ENCODE measurements around the gene ARPP21. TPM values are rescaled to one million over a fixed set of nuclear protein-coding genes. Genes with fewer than 3 reads are reported as not detected.

Gene ARPP21
- total RNA-seq, 1 experiment from 2014 or later: not detected

DNA sequence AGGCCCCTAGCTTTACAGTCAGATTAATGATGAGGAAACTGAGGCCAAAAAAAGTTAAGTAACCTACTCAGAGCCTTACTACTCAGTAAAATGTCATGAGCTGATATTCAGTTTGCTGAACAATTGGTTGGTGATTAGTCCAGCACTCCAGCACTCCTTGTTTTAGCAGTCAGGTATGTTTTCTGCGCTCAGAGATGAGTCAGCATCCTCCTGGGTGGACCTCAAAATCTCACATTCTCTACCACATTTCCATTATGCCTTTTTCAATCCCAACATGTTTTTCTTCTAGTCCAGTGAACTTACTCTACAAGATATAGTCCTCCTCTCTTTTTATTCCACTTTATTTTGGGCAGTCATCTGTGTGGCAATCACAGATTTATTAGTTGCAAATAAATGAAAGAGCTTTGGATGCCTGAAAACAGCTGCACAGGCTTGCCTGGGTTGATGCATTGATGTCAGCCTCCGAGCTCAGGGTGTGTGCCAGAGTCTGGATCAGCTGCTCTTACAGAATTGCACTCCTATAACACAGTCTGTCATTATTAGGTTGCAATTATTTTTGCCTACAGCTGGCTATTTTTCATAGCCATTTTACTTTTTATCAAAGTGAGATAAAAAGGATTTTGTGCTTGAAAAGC lies 133.2 kb downstream of the ARPP21 start:
- H3F3A ChIP-seq (ENCODE audit: low read length, unreplicated experiment): no peaks in the 10 kb centered on the region
- H3K4me2 ChIP-seq (ENCODE audit: low read length): no peak overlapping the region
- ChIA-PET CTCF (no interaction called here), POLR2A (ENCODE audit: unreplicated experiment) (no interaction called here)
- H3K4me1 ChIP-seq (ENCODE audit: insufficient read depth, low read length): no peaks in the 10 kb centered on the region
- H3K4me3 ChIP-seq (ENCODE audit: low read length): no peak overlapping the region
- H2AFZ ChIP-seq (ENCODE audit: low read length): no peak overlapping the region
- H3K9me2 ChIP-seq (replicated peaks; ENCODE audit: low read length): no peaks in the 10 kb centered on the region
- no TSS peak for BruUV-seq (replicated peaks)
- H3K27me3 ChIP-seq (ENCODE audit: low read length): no peaks in the 10 kb centered on the region
- ATAC-seq (no peak; the same call in 1 of the 2 replicates), DNase-seq (peak; percentile 5)
- intact Hi-C loops (cut with micrococcal nuclease): no loop called here
- H3K27ac ChIP-seq (ENCODE audit: low read length): no peak overlapping the region
- H3K36me3 ChIP-seq (ENCODE audit: low read depth, low read length): no peaks in the 10 kb centered on the region
- no peak overlapping the region for H3K9ac ChIP-seq (ENCODE audit: low read length)
- H3K9me3 ChIP-seq (ENCODE audit: low read length): no peaks in the 10 kb centered on the region
- no peak for TF ChIP-seq EZH2 (IDR thresholded peaks at IDR 0.05; ENCODE audit: low read length, unreplicated experiment)
- TF ChIP-seq, protein P1, sequence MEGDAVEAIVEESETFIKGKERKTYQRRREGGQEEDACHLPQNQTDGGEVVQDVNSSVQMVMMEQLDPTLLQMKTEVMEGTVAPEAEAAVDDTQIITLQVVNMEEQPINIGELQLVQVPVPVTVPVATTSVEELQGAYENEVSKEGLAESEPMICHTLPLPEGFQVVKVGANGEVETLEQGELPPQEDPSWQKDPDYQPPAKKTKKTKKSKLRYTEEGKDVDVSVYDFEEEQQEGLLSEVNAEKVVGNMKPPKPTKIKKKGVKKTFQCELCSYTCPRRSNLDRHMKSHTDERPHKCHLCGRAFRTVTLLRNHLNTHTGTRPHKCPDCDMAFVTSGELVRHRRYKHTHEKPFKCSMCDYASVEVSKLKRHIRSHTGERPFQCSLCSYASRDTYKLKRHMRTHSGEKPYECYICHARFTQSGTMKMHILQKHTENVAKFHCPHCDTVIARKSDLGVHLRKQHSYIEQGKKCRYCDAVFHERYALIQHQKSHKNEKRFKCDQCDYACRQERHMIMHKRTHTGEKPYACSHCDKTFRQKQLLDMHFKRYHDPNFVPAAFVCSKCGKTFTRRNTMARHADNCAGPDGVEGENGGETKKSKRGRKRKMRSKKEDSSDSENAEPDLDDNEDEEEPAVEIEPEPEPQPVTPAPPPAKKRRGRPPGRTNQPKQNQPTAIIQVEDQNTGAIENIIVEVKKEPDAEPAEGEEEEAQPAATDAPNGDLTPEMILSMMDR (conservative IDR thresholded peaks at IDR 0.05; ENCODE audit: low read depth, low read length): no peak
- TF ChIP-seq EZH2phosphoT487 (IDR thresholded peaks at IDR 0.05; ENCODE audit: borderline replicate concordance, low read length): no peak
- H4K20me1 ChIP-seq (ENCODE audit: low read length): no peaks in the 10 kb centered on the region
- H3K79me2 ChIP-seq (ENCODE audit: low read length): no peaks in the 10 kb centered on the region

DNA sequence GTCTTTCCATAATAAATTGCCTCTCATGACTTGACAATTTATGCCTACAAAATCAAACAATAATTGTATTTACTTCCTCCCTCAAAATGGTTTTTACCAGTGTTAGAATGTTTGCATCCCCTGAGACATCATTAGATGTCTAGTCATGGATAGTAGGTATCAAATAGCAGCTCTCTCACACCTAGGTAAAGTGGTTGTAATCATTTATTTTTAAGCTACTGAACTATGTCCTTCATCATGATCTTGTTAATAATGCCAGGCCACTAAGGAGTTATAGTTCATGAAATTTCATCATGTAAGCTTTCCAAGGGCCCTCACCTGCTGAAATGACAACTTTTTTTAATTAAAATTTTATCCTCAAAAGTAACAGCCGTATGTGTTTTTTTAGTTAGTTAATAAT lies 134.1 kb downstream of the ARPP21 start:
- H4K20me1 ChIP-seq (ENCODE audit: low read length): no peaks in the 10 kb centered on the region
- intact Hi-C loops (cut with micrococcal nuclease): no loop called here
- POLR2A ChIA-PET (ENCODE audit: unreplicated experiment): no interaction called here
- H3K9me3 ChIP-seq (ENCODE audit: low read length): no peaks in the 10 kb centered on the region
- TF ChIP-seq EZH2 (IDR thresholded peaks at IDR 0.05; ENCODE audit: low read length, unreplicated experiment): no peak
- no peak for TF ChIP-seq EZH2phosphoT487 (IDR thresholded peaks at IDR 0.05; ENCODE audit: borderline replicate concordance, low read length)
- TF ChIP-seq, protein P1 (conservative IDR thresholded peaks at IDR 0.05; ENCODE audit: low read depth, low read length): no peak
- no TSS peak for BruUV-seq (replicated peaks)
- no peaks in the 10 kb centered on the region for H3K9me2 ChIP-seq (replicated peaks; ENCODE audit: low read length)
- no peak for ATAC-seq
- H3K27me3 ChIP-seq (ENCODE audit: low read length): no peaks in the 10 kb centered on the region
- no peak overlapping the region for H3K4me3 ChIP-seq (ENCODE audit: low read length)
- H3K36me3 ChIP-seq (ENCODE audit: low read depth, low read length): no peaks in the 10 kb centered on the region
- no peak overlapping the region for H3K27ac ChIP-seq (ENCODE audit: low read length)
- H3K9ac ChIP-seq (ENCODE audit: low read length): no peak overlapping the region
- no peaks in the 10 kb centered on the region for H3F3A ChIP-seq (ENCODE audit: low read length, unreplicated experiment)
- H3K4me1 ChIP-seq (ENCODE audit: insufficient read depth, low read length): no peaks in the 10 kb centered on the region
- no peak for DNase-seq
- H2AFZ ChIP-seq (ENCODE audit: low read length): no peak overlapping the region
- H3K4me2 ChIP-seq (ENCODE audit: low read length): no peak overlapping the region
- CTCF ChIA-PET: no interaction called here
- no peaks in the 10 kb centered on the region for H3K79me2 ChIP-seq (ENCODE audit: low read length)

DNA sequence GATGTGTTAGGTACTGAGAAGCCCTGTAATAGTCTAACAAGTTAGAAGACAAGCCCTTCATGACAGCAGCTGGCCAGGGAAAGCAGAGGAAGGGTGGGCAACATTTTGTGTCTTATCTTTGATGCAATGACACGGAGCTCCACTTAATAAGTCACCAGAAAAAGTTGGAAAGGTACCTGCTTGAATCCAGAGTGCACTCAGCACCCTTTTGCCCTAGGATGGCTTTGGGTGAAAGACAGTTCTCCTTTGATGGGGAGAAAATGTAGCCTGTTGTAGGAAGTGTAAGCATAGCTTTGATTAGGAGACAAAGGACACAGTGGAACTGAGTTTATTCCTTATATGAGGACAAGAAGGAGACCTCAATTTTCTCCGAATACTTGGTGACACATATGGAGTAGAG lies 137.0 kb downstream of the ARPP21 start:
- intact Hi-C loops (cut with micrococcal nuclease): no loop called here
- ChIA-PET POLR2A (ENCODE audit: unreplicated experiment) (no interaction called here), CTCF (no interaction called here)
- H3K4me3 ChIP-seq (ENCODE audit: low read length): no peak overlapping the region
- no peak overlapping the region for H3K27ac ChIP-seq (ENCODE audit: low read length)
- H3K9me3 ChIP-seq (ENCODE audit: low read length): no peaks in the 10 kb centered on the region
- no peak for TF ChIP-seq EZH2phosphoT487 (IDR thresholded peaks at IDR 0.05; ENCODE audit: borderline replicate concordance, low read length)
- TF ChIP-seq EZH2 (IDR thresholded peaks at IDR 0.05; ENCODE audit: low read length, unreplicated experiment): no peak
- TF ChIP-seq, protein P1 (conservative IDR thresholded peaks at IDR 0.05; ENCODE audit: low read depth, low read length): no peak
- no peaks in the 10 kb centered on the region for H3K9me2 ChIP-seq (replicated peaks; ENCODE audit: low read length)
- no peaks in the 10 kb centered on the region for H4K20me1 ChIP-seq (ENCODE audit: low read length)
- H3F3A ChIP-seq (ENCODE audit: low read length, unreplicated experiment): no peaks in the 10 kb centered on the region
- no peak for ATAC-seq
- no peaks in the 10 kb centered on the region for H3K4me1 ChIP-seq (ENCODE audit: insufficient read depth, low read length)
- no peaks in the 10 kb centered on the region for H3K36me3 ChIP-seq (ENCODE audit: low read depth, low read length)
- H2AFZ ChIP-seq (ENCODE audit: low read length): no peak overlapping the region
- BruUV-seq (replicated peaks): no TSS peak
- DNase-seq: no peak
- no peaks in the 10 kb centered on the region for H3K27me3 ChIP-seq (ENCODE audit: low read length)
- no peak overlapping the region for H3K9ac ChIP-seq (ENCODE audit: low read length)
- no peaks in the 10 kb centered on the region for H3K79me2 ChIP-seq (ENCODE audit: low read length)
- H3K4me2 ChIP-seq (ENCODE audit: low read length): no peak overlapping the region
